UCSD-AML1 (cell line): ENCODE results near the gene PLCG2.
"Not testable (repeated sequence)": the region's sequence is repeated elsewhere in the genome, so short reads cannot be mapped to it uniquely, and the experiment has no call there.

Experiments
- DNase-seq: peaks from one replicate; lab custom pipeline; 2025; ENCODE audit not compliant: unreplicated experiment; lab: John Stamatoyannopoulos, UW

Gene PLCG2

DNA sequence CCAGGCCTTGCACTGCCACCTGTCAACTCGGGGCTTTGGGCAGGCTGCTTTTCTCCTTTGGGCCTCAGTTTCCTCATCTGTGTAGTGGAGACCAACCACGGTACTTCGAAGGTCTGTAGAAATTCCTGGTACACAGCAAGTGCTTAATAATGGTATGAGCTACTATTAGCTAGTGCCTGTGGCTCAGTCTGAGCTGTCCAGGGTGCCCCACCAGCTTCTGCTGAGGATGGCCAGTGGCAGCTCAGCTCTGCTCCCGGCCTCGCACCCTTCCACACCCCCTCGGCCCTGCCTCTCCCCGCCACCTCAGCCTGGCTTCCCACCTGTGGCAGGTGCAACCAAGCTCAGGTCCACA, 26.2 kb upstream of the PLCG2 start:
- DNase-seq: no peak

DNA sequence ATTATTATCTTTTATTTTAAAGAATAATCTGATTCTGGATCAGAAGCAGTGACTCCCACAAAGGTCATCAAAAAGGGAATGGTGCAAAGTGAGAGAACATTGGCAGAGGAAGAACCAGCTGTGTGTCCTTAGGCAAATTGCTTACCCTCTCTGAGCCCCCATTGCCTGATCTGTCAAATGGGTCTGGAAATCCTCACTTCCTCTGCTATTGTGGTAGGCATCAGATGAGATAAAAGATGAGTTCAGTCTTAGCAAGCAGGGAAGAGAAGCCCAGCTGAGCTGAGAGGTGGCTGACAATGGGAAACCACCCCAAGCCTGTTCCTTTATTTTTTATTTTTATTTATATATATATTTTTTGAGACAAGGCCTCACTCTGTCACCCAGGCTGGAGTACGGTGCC, 24.2 kb upstream of the PLCG2 start:
- DNase-seq: no peak

DNA sequence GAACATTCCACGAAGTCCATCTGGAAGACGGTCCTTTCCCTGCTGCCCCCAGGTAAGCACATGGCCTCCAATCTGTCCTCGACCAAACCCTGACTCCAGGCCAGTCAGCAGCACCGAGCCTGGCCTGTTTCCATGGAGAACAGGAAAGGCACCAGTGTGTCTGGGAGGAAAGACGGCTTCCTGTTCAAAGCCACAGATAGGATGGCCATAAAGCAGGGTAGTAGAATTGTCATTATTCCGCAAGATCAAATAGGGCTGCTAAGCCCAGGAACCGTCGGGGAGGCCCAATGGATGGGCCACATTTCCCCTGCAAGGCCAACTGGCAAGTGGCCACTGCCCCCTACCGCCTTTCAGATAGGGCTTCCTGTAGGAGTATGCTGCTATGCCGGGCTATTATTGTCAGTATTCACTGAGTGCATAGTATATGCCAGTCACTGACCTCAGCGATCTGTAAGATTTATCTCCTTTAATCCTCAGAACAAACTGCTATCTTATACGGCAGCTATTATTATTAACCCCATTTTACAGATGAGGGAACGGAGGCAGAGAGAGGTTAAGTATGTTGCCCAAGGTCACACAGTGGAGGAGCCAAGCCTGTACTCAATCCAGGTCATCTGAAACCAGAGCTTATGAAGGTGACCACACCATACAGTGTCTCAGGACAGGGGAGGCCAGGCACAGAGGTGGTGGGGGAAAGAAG, 23.0 kb upstream of the PLCG2 start:
- peak; percentile 90 for DNase-seq

DNA sequence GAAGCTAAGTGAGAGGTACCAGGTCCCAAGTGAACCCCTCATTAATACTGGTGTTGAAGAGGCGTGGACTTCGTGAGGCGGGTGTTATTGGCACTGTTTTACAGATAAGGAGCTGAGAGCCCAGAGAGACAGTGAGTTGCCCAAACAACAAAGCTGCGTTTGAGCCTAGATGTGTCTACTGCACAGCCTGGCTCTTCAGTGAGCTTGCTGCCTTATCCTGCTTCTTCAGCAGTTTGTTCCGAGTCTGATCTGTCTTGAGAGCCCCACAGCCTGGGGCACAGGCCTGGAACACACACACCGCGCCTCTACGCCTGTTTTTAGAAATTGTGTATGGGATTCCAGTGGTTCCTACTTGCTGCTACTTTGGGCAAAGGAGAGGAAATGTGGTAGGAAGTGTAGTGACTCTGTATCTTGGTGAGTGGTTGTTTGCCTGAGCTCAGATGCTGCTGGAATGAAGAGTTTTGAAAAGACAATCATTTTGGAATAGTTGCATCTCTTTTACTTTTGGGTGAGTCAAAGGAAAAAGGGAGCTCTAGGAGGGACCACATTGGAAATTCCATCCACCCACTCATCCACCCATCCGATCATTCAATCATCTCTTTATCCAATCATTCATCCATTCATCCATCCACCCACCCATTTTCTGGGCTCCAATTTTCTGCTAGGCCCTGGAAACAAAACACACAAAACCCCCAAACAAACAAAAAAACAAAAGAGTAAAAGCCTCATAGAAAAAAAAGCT, 22.3 kb upstream of the PLCG2 start:
- DNase-seq: peak; percentile 56

DNA sequence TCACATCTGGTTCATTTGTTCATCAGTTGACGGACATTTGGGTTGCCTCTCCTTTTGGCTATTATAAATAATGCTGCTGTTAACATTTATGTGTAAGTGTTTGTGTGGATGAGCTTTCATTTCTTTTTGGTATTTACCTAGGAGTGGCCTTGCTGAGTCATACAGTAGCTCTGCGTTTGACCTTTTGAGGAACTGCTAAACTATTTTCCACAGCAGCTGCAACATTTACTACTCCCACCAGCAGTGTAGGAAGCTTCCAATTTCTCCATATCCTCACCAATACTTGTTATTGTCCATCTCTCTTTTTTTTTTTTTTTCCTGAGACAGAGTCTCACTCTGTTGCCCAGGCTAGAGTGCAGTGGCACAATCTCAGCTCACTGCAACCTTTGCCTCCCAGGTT, 20.7 kb upstream of the PLCG2 start:
- DNase-seq: no peak

DNA sequence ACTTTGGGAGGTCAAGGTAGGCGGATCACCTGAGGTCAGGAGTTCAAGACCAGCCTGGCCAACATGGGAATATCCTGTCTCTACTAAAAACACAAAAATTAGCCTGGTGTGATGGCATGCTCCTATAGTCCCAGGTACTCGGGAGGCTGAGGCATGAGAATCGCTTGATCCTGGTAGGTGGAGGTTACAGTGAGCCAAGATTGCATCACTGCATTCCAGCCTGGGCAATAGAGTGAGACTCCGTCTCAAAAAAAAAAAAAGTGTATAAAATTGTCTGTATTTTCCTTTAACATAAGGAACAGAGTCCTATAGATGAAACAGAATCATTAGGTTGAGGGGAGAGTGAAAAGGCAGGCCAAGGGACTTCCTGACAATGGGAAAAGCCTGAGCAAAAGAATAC, 16.8 kb upstream of the PLCG2 start:
- DNase-seq: not testable (repeated sequence)

DNA sequence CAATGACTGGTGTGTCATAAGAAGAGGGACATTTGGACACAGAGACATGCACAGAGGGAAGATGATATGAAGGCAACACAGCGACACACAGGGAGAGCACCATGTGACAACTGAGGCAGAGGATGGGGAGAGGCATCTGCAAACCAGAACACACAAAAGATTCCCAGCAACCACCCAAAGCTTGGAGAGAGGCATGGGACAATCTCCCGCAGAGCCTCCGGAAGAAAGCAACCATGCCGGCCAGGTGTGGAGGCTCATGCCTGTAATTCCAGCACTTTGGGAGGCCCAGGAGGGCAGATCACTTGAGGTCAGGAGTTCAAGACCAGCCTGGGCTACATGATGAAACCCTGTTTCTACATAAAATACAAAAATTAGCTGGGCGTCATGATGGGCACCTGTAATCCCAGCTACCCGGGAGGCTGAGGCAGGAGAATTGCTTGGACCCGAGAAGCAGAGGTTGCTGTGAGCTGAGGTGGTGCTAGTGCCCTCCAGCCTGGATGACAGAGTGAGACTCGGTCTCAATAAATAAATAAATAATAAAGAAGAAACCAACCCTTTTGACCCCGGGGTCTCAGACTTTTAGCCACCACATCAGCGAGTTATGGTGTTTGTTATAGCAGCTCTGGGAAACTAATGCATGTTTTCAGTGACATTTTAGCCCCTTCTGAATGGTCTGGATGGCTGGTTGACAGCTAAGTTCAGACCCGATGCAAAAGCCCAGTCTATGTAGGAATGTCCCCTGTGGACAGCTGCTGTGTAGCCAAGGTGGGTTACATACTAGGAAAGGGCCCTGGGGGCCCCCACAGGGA, 13.8 kb upstream of the PLCG2 start:
- no peak for DNase-seq

DNA sequence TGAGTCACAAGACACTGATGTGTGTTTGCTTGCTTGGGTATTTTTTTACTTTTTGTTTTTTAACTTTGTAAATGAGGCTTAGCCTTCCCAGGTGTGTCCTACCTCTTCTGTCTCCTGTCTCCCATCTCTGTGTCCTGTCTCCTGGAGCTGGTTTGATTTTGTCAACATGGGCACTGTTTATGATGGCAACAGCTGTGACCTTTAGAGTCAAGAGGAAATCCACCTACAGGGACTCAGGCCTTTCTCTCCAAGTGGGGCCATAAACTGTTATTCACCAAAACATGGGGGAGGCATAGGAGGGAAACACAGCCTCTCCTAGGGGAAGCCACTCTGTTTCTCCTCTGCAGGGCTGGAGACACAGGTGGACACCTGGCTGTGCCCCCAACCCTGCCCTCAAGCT, 13.1 kb upstream of the PLCG2 start:
- DNase-seq: no peak

DNA sequence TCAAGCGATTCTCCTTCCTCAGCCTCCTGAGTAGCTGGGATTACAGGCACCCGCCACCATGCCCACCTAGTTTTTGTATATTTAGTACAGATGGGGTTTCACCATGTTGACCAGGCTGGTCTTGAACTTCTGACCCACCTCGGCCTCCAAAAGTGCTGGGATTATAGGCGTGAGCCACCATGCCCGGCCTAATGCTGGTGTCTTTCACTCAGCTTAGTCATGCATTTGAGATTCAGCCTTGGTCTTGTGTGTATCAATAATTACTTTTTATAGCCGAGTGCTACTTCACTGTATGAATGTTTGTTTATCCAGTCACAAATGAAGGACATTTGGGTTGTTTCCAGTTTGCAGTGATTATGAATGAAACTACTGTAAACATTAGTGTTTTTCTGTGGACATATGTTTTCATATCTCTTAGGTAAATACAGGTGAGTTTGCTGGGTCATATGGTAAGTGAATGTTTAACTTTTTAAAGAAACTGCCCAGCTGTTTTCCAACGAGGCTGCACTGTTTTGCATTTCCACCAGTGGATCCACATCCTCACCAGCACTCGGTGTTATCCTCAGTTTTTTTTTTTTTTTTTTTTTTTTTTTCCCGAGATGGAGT, 11.0 kb upstream of the PLCG2 start:
- no peak for DNase-seq

DNA sequence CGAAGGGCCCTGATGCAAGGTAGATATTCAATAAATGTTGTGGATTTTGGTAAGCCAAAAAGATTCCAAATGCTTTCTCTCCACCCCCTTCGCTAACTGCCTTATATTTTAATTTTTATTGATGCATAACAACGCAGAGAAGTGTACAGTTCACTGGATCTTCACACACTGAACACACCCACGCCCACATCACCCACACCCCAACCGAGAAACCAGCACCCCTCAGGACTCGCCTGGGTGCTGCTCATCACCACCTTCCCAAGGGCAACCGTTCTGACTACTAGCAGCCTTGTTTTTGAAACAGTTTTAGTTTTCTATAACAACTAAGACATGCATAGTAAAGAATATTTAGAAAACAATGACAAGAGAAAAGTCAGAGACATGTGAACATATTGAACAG, 9.1 kb upstream of the PLCG2 start:
- no peak for DNase-seq

DNA sequence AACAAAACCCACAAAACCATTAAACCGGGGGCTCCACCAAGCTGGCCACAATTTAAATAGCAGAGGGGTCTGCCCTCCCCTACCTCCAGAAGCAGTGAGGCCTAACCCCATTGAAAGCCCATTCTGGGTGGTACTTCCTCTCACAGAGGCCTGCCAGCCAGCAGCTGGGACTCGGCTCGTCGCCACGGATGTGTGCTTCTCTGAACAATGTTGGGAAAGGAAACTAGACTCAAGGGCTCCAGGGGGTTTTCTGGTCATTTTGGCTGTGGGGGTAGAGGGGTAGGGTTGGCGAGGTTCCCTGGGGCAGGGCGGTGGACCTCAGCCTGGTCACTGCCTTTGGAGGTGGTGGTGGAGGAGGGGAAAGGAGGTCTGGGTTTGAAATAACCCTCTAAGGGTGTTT, 4.7 kb upstream of the PLCG2 start:
- peak; percentile 37 for DNase-seq

DNA sequence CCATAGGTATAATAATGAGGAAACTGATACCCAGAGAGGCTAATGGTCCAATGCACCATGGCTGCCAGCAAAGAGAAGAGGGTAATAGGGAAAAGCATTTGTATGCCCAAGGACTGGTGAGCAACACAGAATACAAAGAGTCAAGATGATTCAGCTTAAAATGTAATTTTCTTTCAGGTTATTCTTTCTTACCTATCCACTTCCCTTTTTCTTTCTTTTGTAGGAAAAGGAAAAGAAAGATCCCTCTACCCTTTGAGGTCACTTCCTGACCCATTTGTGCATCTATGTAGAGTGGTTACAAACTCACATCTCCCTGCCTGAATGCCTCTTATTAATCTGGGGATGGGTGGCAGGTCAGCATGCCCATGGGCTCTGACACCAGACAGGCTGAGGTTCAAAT, 3.5 kb upstream of the PLCG2 start:
- no peak for DNase-seq

DNA sequence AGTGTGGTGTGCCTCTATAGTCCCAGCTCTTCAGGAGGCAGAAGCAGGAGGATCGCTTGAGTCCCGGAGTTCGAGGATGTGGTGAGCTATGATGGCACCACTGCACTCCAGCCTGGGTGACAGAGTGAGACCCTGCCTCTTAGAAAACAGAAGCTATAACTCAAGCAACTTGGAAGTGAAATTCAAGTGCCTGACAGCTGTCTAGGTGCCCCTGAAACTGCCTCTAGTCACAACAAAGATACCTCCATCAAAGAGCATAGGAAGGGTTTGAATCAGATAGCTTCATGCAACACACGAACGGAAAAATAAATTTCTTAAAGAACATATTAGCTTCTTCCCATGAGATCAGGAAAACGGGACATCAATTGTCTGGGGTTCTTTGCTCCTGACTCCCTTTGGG, 860 bp upstream of the PLCG2 start:
- DNase-seq: no peak

DNA sequence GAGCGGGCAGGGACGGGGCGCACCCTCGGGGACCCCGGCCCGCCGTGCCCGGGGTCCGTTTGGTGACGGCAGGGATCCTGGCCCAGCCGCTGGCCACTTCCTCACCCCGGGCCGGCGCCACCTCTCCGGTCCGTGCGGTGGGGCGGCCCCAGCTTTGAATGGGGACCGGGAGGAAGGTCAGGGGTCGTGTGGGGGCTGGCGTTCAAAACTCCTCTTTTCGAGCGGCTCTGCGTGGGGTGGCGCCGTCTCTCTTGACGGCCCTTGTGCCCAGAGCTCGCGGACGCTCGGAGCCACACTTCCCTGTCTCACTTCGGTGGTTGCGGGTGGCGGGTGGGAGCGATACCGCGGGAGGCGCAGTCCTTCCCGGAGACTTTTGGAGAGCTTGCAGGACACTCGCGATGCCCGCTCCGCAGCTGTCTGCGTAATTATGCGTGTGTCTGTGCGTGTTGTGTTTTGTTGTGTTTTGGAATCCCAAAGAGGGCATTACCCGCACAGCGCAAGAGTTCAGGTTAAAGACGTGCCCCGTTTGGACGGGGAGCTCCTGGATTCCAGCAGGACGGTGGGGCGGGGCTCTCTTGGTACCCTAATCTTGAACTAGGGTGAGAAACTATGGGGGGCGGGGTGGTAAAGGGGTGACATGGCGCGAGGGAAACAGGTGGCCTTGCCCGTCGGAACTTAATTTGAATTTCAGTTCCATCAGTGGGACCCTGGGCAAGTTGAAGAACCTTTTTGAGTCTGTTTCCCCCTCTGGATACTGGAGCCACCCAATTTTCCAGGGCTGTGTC, 637 bp downstream of the PLCG2 start:
- peak; percentile 55 for DNase-seq

DNA sequence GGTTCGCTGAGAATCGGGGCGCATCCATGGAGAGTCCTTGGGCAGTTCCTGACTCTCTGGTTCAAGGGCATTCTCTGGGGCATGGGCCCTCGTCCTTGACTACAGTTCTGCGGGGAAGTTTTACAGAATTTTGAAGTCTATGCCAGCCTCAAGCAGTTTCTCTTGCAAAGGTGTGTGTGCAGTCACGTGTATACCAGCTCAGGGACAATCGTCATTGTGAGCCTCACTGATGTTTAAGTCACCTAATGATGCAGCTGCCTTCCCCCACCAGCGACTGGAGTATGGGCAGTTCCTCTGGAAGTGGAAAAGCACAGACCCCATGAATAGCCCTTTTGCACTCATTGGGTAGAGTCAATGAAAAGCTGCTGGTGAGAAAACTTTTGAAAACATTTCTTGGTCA, 1.3 kb downstream of the PLCG2 start:
- DNase-seq: no peak

DNA sequence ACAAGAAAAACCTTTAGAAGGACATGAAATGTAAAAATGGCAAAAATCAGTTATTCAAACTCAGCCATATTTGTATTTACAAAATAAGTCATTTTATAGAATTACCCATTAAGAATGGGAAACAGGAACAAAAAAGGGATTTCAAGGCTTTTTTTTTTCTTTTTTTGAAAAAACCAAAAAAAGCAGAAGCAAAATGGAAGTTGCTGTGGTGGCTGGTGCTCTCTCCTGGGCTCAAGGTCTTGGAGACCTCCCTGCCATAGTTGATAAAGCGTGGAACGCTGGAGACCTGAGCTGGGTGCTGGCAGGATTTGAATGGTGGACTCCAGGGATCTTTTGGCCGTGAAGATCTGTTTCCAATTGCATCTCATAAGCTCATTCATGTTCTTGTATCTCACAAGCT, 3.1 kb downstream of the PLCG2 start:
- DNase-seq: no peak

DNA sequence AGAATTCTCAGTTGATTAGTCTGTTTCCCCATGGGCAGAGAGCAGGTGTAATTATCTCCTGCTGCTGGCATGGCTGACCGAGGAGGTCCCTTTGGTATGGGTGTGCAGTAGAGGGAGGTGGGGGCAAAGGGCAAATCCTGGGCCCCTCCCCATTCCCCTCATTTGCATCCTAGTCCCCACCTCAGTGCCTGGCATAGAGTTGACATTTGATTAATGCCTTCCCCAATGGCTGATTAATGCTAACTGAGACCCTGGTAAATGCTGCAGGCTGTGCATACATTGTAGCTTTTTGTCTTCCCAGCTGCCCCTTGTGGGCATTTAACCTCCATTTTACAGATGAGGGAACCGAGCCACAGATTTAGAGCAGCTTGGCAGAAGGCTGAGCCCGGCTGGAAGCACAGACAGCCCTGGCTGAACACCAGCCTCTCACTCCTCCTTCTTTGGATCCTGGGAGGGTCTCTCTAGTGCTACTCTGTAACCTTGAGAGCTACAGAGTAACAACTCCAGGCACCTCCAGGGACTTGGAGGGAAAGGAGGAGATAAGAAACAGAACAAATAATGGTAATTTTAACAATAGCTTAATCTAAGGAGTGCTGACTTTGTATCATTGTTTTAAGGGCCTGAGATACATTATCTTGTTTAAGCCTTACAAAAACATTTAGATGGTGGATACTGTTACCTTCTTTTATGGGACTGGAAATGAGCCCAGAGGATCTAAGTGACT, 5.1 kb downstream of the PLCG2 start:
- no peak for DNase-seq

DNA sequence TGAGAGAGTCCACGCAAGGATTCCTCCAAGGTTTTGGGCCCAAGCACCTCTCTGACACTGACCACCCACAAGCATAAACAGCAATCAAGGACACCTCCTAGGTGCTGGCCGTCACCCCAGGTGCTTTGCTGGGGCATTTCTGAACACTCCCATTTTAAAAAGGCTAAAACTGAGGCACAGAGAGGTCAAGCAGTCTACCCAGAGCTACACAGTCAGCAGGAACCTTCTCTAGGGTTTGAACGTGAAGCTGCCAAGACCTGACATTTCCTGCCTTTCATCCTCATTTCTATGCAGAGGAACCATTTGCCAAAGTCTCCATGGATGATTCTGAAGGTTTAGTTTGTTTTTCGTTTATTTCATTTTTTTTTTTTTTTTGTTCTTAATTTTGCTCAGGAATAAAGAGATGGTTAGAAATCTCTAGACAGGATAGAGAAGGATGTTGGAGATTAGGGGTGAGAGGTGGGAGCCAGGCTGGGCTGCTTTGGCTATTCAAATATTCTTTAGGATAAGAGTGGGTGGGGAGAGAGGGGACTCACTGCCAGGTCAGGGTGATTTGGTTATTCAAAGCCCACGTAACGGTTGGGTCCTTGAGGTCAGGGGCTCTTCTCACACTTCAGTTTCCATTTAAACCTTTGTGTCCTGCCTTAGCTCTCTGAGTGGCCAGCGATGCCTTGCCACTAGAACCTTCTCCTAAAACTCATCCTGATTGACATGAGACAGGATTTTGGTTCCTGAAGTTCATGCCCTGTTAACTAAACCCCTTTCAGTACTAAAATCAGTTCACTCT, 6.2 kb downstream of the PLCG2 start:
- DNase-seq: no peak

DNA sequence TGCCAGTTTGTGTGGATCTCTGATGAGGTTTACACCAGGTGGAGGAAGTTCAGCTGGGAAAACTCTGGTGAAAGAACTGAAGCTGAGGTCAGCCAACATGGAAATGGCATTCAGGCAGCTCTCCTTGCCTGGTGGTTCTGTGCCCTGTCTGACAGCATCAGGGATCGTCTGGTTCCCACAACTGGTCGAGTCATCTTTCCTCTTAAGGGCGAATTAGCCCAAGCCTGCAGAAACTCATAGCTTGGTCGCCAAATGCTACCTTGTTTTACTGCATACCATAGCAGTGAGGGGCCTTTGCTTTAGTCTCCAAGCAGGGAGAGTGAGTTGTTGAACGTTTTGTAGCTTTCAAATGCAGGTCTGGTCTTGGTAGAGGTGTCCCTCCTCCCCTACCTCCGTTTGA, 7.2 kb downstream of the PLCG2 start:
- no peak for DNase-seq

DNA sequence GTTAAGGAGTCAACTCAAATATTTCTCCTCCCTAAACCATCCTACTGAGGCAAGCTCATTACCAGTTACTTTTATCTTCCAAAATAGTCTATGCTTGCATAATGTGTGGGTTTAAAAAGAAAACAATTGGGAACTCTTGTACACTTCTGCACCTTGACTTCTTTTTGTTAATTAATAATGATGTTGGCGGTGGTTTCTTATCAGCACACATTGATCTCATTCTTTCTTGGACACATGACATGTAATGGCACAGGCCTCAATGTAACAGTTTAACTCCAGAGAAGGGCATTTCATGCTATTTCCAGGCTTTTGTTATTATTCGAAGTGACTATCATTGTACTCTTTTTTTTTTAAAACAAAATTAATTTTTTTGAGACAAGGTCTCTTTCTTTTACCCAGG, 7.8 kb downstream of the PLCG2 start:
- no peak for DNase-seq
